Activated CD8-positive, alpha-beta memory T cell treated with anti-CD3 and anti-CD28 coated beads, Interleukin-2, amount 50 U/mL, for 1 hour (primary cell): ENCODE measurements around the gene HSD17B3.
"Not testable (repeated sequence)": the region's sequence is repeated elsewhere in the genome, so short reads cannot be mapped to it uniquely, and the experiment has no call there.

Source experiments
- DNase-seq: peaks from one replicate; pipeline ENCODE4 v3.0.0-alpha.2; 2020; ENCODE audit errors: extremely low read depth

Gene HSD17B3

DNA sequence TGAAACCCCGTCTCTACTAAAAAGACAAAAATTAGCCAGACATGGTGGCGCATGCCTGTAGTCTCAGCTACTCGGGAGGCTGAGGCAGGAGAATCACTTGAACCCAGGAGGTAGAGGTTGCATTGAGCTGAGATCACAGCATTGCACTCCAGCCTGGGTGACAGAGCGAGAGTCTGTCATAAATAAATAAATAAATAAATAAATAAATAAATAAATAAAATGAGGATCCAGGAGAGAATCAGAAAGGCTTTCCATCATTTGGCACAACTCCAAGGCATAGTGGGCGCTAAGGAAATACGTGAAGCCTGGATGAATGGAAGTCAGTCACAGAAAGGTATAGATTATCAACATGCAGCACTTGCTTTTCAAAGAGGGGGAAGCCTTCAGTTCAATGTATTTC is 65.6 kb downstream of the HSD17B3 start:
- DNase-seq: not testable (repeated sequence)

DNA sequence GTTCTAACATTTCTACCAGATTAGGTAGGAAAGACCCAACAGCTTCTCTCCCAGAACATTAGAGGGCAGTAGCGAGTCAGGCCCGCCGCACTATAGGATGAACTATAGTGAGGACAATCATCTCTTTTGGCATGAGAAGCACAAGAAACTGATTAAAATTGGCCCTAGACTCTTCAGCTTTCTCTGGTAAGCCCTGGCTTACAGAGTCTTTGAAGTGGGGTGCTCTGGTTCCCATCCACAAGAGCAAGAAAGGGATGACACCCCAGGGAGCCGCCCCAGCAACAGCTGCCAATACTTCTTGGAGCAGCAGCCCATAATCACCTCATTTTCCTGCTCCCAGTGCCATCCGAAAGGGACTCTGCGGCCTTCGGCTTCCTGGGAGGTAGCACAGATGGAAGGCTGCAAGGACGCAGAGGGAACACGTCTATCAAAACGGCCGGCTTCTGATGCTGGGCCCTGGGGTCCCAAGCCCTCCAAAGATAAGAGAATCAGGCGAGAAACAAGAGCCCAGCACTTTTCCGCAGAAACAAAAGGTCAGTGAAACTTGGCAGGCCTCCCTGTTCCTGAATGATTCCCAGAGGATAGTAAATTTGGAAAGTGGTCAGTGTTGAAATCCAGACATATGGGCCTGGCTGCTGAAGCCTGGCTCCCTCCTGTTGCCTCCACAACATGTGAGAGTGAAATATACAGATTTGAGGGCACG is 69.3 kb downstream of the HSD17B3 start:
- DNase-seq: no peak

DNA sequence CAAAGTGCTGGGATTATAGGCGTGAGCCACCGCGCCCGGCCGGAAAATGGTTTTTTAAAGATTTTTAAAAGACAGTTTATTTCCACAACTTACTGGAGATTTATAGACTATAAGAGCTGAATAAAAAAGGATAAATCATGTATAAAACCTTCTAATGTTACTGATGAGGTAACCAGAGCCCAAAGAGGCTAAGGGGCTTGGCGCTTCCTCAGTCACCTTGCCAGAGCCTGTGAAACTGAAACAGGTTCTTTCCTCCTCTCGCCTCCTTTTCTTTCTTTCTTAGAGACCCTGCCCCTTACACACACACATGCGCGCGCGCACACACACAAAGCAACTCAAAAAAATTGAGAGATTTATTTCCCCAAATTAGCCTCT is 69.8 kb downstream of the HSD17B3 start:
- DNase-seq: no peak

DNA sequence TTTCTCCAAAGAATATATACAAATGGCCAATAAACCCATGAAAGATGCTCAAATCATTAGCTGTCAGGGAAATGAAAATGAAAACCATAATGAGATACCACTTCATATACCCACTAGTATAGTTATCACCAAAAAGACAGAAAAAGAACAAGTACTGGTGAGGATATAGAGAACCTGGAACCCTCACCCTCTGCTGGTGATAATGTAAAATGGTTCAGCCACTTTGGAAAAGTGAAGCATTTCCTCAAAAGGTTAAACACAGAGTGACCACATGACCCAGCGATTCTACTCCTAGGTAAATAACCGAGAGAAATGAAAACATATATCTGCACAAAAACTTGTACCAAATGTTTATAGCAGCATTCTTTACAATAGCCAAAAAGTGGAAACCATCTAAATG is 72.0 kb downstream of the HSD17B3 start:
- no peak for DNase-seq

DNA sequence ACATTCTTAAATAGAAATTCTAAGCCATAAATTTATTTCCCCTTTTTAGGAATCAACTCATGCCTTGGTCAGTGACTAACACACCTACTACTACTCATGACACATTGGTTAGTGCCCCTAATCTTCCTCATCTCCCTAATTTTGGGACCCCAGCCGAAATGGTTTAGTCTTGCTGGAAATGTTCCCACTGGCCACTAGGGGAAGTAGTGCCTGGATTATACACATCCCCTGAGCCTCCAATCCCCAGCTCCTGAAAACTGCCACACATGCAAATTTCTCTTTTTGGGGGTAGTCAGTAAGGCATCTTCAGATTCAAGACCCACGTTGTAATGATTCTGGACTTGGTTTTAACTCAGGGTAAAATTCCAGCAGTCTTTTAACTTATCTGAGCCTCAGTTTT is 79.8 kb downstream of the HSD17B3 start:
- DNase-seq: no peak

DNA sequence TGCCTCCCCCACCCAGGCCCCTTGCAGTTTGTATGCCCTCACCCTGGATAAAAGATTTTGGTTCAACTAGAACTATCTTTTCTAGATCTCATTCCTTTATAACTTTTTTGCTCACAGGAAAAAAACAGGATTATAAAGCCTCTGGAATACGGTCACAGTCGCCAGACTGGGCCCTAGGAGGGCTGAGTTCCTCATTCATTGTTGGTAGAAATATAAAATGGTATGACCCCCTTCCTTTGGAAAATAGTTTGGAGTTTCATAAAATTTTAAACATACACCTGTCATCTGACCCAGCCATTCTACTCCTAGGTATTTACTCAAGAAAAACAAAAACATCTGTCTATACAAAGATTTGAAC is 82.1 kb downstream of the HSD17B3 start:
- DNase-seq: no peak

DNA sequence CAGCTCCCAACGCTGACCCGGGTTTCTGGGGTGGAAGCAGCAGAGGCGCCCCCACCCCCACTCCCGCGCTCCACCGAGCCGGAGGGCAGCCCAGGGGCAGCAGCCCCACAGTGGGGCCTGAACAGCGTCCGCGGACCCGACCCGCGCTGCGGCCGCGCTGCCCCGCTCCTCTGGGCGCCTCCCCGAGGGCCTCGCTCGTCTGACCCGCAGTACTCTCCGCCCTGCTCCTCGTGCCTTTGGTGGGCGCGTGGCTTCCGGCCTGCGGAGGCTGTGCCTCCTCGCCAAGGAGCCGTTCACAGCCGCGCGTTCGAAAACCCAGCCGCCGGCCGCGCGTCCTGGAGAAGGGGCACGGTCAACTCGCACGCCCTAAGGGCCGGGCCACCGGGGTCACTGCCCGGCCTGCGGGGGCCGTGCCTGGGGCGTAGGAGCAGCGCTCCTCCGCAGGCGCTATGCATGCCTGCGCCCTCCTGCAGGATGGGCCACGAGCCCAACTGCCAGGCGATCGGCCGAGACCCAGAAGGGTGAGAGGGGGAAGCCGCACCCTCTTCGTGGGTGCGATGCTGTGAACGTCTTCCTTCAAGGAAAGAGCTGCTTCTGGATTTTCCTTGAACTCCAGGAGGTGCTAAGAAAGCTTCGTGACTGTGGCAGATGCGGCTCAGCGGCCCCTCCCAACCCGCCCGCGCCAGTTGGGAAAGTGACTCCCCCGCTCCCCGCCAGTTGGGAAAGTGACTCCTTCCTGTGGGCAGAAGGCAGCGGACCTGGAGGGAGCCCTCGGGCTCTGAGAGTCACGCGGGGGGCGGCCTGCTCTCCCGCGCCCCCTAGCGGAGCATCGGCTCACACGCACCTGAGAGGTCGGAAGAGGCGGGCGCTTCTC is 82.7 kb downstream of the HSD17B3 start:
- no peak for DNase-seq

DNA sequence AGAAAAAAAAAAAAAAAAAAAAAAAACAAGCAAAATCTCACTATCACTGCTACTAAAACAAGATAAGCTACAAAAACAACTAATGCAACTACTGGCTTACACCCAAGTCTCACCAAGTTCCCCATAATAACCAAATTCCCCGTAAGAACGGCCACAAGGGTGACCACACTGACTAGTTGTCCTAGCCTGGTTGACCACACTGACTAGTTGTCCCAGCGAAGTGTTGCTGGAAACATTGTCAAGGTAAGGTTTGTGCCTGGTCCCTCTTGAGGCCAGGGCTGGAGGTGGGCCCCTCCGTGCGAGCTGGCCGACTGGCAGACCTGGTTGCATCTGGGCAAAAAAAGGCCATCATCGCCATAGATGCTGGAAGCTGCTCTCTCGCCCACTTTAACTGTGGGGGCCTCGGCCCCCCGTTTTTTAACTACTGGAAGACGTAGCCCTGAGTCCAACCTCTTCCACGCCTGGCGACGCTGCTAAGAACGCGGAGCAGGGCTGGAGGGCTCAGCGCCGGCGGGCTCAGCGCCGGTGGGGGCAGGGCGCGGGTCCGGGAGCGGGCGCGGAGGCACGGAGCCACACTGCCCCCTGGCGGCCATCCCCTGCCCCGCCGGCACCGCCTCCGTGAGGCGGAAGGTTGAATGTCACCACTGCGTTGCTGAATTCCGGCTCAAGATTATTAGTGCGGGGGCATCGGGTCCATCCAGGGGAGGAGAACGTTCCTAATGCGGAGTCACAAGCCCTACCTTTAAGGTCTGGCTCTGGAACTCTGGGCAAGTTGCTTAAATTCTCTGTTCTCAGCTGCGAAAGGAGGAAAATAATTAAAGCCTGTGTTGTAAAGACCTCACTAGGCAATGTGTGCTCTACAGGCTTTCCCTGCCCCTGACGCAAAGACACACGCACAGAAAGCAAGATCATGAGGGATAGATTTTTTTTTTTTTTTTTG is 84.0 kb downstream of the HSD17B3 start:
- no peak for DNase-seq

DNA sequence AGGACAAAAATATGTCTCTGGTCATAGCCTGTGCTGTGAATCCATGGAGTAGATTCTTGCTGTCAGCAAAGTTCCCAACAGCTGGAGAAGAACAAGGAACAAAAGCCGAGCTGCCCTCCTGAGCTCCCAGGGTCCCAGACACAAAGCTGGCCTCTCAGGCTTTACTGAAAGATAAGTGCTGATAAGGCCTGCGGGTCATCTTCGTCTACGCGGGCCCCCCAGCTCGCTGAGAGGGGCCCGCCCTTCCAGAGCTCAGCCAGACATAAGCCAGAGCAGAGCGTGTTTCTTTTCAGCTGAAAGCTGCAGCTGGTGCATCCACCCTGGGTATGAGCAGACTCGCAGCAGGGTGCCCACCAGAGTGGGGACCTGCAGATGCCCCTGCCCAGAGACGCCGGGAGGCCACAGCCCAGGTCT is 84.7 kb downstream of the HSD17B3 start:
- DNase-seq: no peak

DNA sequence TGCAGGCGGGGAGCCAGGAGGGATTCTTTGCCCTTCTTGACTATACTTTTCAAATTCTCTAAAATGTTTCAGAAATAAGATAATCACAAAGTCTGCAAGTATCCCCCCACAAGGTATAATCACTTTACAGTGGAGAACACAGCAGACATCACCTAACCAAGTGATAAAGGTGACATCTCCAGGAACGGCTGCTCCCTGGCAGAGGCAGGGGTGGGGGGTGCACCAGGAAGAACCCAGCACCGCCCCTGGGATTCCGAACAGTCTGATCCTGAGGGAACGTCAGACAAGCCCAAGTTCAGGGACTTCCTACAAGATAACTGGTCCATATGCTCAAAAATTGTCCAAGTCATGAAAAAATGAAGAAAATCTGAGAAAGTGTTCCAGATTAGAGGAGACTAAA is 85.4 kb downstream of the HSD17B3 start:
- no peak for DNase-seq

DNA sequence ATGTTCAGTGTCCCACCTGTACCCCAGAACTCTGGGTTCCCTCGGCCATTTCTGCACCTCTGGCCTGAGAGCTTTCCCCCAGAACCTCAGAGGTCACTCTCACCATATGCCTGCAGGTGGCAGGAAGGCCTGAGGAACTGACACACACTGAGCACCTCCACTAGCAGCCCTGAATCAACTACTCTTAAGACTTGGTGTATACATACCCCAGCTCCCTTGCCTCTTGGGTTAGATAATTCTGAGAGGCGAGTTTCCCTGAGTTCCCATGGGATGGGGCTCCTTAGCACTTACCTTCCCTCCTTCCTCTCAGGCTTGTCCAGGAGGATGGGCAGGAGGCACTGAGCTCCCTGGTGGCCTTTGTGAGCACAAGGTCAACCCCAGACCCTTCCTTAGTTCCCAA is 86.1 kb downstream of the HSD17B3 start:
- no peak for DNase-seq

DNA sequence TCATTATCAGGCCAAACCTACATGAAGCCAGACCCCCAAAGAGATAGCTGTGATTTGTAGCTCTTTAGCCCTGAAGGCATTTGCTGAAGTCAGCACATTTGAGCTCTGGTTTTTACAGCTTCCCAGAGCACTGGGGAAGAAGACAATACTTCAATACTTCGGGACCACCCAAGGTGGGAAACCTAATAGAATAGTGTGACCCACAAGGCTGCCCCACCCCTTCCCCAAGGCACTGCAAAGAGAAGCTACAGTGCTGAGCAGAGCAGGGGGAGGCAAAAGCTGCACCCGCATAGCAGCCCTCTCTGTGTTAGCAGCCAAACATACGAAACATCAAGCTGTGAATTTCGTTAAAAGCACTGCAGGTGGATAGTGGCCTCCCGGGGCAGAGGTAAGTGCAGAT is 87.3 kb downstream of the HSD17B3 start:
- DNase-seq: no peak

DNA sequence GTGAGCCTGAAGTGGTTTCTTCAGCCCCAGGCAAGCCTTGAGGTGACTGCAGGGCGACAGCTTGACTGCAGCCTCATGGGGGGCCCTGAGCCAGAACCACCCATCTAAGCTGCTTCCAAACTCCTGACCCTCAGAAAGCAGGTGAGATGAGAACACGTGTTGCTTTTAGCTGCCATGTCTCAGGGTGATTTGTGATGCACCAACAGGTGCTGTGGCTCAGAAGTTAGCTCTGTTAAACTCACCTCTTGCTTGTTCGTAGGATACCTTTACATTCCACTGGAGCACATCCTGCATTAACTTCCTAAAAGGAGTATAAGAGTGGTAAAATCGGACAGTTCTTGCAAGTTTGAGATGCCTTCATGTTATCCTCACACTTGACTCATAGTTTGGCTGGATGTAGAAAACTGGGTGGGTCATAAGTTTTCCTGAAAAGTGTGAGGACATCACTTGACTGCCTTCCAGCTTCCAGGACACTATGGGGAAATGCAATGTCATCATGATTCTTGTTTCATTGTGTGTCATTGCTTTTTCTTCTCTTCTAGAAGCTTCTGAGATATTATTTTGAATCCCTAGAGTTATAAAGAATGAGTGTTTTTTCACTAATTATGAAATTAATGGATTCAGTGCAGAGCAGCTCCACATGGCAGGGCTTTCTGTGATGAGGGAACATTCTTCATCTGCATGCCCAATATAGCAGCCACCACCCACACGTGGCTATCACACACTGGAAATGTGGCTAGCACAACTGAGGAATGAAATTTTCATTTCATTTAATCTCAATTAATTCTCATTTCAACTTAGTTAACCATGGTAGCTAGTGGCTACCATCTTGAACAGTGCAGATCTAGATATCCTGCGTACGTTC is 92.3 kb downstream of the HSD17B3 start:
- no peak for DNase-seq

DNA sequence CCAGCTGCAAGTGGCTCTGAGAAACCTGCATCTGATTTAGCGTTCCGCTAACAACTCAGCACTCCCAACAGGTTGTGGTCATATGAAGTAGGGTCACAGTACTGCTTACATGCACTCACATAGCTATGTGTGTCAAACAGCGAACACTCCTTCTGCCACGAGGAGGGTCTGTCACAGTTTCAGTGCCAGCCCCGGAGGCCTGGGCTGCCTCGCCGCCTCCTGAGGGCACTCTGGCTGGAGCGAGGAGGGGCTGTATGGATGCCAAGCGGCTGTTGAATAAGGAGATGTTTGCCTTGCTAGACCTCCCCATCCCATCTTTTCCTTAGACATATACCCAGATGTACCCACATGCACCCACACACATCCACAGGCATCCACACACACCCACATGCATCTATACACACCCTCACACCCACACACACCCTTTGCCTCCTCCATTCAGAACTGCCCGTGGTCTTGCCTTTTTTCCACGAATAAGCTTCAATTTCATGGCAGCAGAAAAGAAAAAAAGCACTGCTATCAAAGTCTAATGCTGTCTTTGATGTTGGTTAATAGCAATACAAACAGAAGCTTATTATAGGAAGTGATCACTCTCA is 95.7 kb downstream of the HSD17B3 start:
- DNase-seq: no peak

DNA sequence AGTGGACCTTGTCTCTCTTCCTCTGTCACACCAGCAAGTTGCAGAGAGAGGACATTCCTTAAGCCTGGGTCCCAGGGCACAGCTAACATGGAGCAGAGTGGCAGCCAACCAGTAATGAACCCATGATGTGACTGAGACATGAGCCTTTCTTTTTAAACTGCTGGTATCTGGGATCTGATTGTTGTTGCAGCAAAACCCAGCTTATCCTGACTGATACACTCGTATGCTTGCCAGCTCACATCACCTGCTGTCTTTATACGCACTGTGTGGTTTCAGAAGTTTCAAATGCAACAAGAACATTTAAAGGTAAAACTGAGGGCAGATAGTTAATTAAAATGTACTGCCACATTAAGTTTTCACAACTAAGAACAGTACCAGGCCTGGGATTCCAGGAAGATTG is 97.1 kb downstream of the HSD17B3 start:
- DNase-seq: no peak

DNA sequence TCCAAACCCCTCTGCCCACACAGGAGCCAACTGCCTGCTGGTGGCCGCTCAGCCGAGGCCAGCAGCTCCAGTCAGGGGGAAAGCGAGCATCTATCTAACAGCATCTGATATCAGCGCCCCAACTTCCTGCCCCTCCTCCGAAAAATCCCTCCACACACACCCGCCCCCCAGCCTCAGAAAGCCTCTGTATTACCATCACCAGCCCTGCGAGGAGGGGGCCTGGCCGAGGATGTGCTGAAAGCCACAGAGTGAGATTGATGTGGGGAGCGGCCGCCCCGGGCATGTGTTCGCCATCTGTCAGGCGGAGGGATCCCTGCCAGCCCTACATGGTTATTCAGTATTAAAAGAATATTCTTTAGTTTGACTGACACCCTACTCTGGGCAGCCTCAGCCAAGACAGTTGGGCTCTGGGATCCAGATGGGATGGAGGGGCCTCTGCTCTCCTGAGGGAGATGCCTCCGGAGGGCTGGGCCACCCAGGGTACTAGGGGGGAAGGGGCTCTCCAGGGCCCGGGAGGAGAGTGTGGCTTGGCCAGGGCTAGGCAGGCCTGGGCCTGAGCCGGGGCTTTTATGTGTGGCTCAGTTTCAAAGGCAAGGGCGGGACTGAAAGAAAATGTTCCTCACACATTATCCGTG is 98.0 kb downstream of the HSD17B3 start:
- DNase-seq: no peak

DNA sequence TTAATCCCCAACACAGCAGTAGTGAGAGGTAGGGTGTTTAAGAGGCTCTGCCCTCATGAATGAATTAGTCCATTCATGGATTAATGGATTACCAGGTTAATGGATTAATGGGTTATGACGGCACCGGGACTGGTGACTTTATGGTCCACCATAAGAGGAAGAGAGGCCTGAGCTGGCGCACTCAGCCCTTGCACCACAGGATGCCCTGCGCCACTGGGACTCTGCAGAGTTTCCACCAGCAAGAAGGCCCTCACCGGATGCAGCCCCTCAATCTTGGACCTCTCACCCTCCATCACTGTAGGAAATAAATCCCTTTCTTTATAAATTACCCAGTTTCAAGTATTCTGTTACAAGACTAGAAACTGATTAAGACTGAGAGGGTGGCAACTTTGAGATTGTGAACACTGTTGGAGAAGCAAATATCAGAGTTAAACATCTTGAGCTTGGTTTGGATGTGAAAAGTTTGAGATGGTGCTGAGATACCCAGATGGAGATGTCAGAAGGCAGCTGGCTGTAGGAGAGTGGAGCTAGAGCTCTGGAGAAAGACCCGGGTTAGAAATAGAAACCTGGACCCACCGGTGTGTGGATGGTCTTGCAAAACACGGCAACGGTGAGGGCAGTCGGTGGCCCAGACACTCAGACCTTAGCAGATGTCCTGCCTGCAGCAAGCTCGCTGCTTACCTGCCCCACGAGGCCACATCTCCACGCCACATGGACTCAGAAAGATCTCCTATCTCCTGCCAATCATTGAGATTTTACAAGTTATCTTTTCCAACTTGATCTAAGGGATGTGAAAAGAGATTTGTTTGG is 98.8 kb downstream of the HSD17B3 start:
- DNase-seq: no peak

DNA sequence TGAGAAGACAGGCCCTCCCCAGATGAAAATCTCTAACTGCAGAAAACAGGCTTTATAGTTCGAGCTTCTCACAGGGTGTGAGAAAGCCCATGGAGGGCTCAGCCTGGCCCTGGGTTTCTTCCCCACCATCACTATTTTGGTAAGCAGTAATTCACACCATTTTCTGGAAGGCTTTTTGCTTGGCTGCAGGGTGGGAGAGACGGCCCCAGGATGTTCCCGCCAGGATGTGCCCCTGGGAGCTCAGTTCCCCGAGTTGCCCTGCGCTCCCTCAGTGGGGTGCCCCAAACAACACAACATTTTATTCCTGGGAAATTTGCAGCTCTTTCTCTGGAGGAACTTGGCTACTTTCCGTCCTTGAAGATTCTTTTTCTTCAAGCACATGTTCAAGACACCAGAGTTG is 100.8 kb downstream of the HSD17B3 start:
- DNase-seq: no peak

DNA sequence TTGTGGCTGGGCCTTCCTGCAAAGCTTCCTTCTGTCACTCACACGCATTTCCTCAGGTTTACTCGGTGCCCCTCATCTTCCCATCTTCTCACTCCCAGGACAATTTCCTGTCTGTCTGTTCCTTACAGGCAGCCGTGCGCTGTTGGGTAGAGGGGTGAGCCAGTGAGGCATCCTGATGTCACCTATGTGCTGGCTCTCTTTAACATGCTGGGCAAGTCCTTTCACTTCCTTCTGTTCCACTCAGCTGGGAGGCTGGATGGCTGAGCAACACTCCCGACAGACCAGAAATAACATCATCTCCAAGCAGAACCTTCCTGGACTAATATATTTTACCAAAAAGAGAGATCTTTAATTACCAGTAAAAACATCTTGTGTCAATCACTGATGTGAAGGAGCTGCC is 103.0 kb downstream of the HSD17B3 start:
- no peak for DNase-seq

DNA sequence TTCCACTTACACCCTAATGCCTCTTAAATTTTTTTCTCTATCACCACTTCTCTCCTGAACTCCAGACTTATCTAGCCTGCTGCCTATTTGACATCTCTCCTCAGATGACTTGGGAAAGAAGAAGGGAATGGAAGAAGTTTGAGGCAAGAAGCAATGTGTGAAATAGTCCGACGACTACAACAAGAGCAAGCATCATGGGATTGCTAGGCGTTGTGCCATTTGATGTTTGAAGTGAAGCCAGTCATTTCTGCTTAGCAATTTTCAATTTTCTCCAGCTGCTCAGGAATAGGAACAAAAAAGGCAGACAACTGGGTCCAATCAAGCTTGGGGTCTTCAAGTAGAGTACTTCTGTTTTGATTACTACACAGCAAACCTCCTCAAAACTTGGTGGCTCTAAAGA is 106.4 kb downstream of the HSD17B3 start:
- no peak for DNase-seq
